Mucosa of descending colon (tissue), 3 donors: ENCODE data around the gene GALNTL6. TPM values are rescaled to one million over a fixed set of nuclear protein-coding genes. Genes with fewer than 3 reads are reported as not detected.

Source experiments
- ATAC-seq: fragments of 200-7000 bp; cut with Tn5 transposase; one replicate; pipeline ENCODE4 v1.9.1; 2020; ENCODE audit warnings: mild to moderate bottlenecking, moderate library complexity
- DNase-seq, 3 donors: peaks; one replicate each; pipeline ENCODE4 v3.0.0-alpha.2; 2020
- H3K36me3 ChIP-seq: fragments of 200-600 bp; one replicate; pipeline ENCODE4 v1.8.0; 2021; ENCODE audit warnings: low read depth, mild to moderate bottlenecking
- H3K4me1 ChIP-seq: fragments of 200-600 bp; one replicate; pipeline ENCODE4 v1.8.0; 2021; ENCODE audit warnings: low read depth, mild to moderate bottlenecking
- H3K4me3 ChIP-seq: fragments of 200-600 bp; one replicate; pipeline ENCODE4 v1.8.0; 2021; ENCODE audit warnings: mild to moderate bottlenecking
- H3K9me3 ChIP-seq: fragments of 200-600 bp; one replicate; pipeline ENCODE4 v1.8.0; 2021; ENCODE audit warnings: mild to moderate bottlenecking
- intact Hi-C, 2 donors: fragments of 100-400 bp; cut with DNase I in 1 of 2; cut with micrococcal nuclease in 1 of 2; formaldehyde crosslinking; loops; one replicate each; pipeline versions ENCODE4 v1.11.0 to v1.11.1; 2022; cut with DNase I, micrococcal nuclease
- total RNA-seq, 3 donors: library from RNA; stranded (reverse); fragmentation: NEBNext Ultra II Directional in 2 of 3; extraction: Animal tissue kit (Norgen Biotek cat#: 25700) in 2 of 3; gene quantifications; one replicate each; pipeline versions ENCODE4 v1.2.1 to v1.2.4, GENCODE V29; 2021 to 2023
- TF ChIP-seq, protein P1 (sequence below): fragments of 200-600 bp; IDR thresholded peaks from one replicate; pipeline ENCODE4 v1.8.0; 2022; ENCODE audit warnings: antibody characterized with exemption, mild to moderate bottlenecking
- donor health status: DM: no; HTN: no; CAD: no; lungs with moderate emphysema.
- donor health status: DM: no; HTN: no; CAD: no.
- donor health status: DM: no; HTN: yes; CAD: no.

The GALNTL6 gene
- total RNA-seq, 3 donors from 2014 or later: 0.12 to 0.27 (median 0.19) TPM

- TF ChIP-seq, protein P1, sequence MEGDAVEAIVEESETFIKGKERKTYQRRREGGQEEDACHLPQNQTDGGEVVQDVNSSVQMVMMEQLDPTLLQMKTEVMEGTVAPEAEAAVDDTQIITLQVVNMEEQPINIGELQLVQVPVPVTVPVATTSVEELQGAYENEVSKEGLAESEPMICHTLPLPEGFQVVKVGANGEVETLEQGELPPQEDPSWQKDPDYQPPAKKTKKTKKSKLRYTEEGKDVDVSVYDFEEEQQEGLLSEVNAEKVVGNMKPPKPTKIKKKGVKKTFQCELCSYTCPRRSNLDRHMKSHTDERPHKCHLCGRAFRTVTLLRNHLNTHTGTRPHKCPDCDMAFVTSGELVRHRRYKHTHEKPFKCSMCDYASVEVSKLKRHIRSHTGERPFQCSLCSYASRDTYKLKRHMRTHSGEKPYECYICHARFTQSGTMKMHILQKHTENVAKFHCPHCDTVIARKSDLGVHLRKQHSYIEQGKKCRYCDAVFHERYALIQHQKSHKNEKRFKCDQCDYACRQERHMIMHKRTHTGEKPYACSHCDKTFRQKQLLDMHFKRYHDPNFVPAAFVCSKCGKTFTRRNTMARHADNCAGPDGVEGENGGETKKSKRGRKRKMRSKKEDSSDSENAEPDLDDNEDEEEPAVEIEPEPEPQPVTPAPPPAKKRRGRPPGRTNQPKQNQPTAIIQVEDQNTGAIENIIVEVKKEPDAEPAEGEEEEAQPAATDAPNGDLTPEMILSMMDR: no peak
- Histone ChIP-seq H3K36me3 (no peaks in the 10 kb centered on the region), H3K4me1 (no peaks in the 10 kb centered on the region), H3K9me3 (no peaks in the 10 kb centered on the region), H3K4me3 (no peak overlapping the region)
- ATAC-seq: no peak
- intact Hi-C loops: no loop called here
- DNase-seq: no peak
Observed at GRCh38 chr4:172202480-172203076, 389.4 kb downstream of the GALNTL6 start.

DNA sequence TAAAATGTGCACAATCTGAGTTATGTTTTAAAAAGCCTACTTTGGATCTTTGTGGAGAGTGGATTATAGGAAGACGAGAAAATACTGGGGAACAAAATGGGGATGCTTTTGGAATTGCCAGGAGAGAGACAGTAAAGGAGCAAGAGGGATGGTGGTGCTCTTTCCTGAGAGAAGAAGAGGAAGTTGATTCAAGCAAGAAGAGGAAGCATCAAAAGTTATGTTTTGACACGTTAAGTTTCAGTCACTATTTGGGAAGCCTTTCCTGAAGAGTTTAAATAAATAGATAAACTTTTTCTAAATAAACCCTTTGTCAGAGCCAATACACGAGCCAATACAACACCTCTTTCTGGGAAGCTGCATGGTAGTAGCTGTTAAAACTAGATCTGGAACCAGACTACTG, 394.1 kb downstream of the GALNTL6 start:
- TF ChIP-seq, protein P1: no peak
- ATAC-seq: no peak
- H3K4me3 ChIP-seq: no peak overlapping the region
- intact Hi-C loops: no loop called here
- no peaks in the 10 kb centered on the region for H3K4me1 ChIP-seq
- H3K36me3 ChIP-seq: no peaks in the 10 kb centered on the region
- no peak for DNase-seq
- H3K9me3 ChIP-seq: no peaks in the 10 kb centered on the region

DNA sequence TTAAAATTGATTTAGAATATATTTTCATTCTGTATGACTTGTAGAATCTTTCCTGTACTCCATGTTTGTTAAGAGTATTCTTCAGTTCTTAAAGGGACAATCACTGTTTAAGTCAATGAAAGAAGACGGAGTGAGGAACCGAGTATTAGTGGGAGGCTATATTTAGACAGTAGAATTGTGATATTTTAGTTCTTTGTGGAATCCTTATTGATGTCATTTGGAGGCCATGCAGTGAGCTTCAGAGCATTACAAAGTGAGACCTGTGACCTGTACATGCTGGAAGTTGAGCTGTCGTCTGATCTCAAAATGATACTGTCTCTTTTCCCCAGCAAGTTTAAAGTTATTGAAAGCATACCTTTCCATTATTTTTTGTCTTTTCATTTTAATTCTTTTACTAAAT, 394.7 kb downstream of the GALNTL6 start:
- H3K4me3 ChIP-seq: no peak overlapping the region
- TF ChIP-seq, protein P1: no peak
- DNase-seq (no peak), ATAC-seq (no peak)
- H3K9me3 ChIP-seq: no peaks in the 10 kb centered on the region
- intact Hi-C loops: no loop called here
- H3K36me3 ChIP-seq: no peaks in the 10 kb centered on the region
- no peaks in the 10 kb centered on the region for H3K4me1 ChIP-seq

DNA sequence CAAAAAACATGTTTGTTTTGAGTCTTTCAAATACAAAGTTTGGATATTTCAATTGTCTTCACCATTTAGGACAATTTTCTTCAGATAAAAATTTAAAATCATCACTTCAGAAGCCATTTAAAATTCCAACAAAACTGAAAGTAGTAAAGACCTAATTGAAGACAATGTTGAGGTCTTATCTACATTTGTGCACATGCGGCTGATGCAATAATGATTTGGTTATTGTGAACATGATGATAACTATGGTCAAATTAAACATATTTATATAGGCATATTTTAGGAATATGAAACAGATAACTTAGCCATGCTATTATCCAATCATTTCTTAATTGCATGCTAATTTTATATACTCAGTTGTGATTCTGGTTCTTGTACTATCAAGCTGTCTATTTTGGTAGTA, 407.5 kb downstream of the GALNTL6 start:
- intact Hi-C loops: no loop called here
- no peak for ATAC-seq
- H3K4me3 ChIP-seq: no peak overlapping the region
- no peaks in the 10 kb centered on the region for H3K9me3 ChIP-seq
- no peak for DNase-seq
- no peaks in the 10 kb centered on the region for H3K4me1 ChIP-seq
- TF ChIP-seq, protein P1: no peak
- no peaks in the 10 kb centered on the region for H3K36me3 ChIP-seq

DNA sequence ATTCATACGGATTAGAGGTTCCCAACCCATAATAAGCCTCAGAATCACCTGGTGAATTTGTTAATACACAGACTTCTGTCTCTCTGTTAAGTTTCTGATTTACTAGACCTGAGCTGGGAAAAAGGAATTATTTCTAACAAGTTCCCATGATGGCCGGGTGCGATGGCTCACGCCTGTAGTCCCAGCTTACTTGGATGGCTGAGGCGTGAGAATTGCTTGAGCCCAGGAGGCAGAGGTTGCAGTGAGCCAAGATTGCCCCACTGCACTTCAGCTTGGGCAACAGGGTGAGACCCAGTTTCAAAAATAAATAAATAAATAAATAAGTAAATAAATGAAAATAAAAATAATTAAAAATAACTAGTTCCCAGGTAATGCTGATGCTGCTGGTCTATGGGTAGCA, 412.3 kb downstream of the GALNTL6 start:
- intact Hi-C loops: no loop called here
- TF ChIP-seq, protein P1: no peak
- ATAC-seq: no peak
- Histone ChIP-seq H3K9me3 (no peaks in the 10 kb centered on the region), H3K36me3 (no peaks in the 10 kb centered on the region), H3K4me1 (no peaks in the 10 kb centered on the region), H3K4me3 (no peak overlapping the region)
- no peak for DNase-seq

DNA sequence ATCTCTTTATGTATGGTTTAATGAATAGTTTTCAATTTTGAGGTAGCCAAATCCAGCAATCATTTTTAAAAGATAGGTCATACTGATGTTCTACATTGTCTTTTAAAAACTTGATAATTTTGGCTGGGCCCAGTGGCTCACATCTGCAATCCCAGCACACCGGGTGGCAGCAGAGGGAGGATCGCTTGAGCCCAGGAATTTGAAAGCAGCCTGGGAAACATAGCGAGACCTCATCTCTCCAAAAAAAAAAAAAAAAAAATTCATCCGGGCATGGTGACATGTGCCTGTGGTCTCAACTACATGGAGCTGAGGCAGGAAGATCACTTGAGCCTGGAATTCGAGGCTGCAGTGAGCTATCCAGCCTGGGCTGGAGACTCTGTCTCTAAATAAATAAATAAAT, 419.8 kb downstream of the GALNTL6 start:
- DNase-seq: no peak
- TF ChIP-seq, protein P1: no peak
- no peak for ATAC-seq

More for the DNA sequence above, 419.8 kb downstream of the GALNTL6 start:
- H3K9me3 ChIP-seq: no peaks in the 10 kb centered on the region
- intact Hi-C loops: no loop called here
- no peaks in the 10 kb centered on the region for H3K36me3 ChIP-seq
- no peaks in the 10 kb centered on the region for H3K4me1 ChIP-seq
- no peak overlapping the region for H3K4me3 ChIP-seq
